Stimulated activated CD4-positive, alpha-beta T cell treated with anti-CD3 and anti-CD28 coated beads, Interleukin-2, amount 100 ng/mL, for 4 hours (primary cell): ENCODE measurements around the gene PLEKHN1.
"Not testable (repeated sequence)": the region's sequence is repeated elsewhere in the genome, so short reads cannot be mapped to it uniquely, and the experiment has no call there.

Experiments
- DNase-seq: peaks from one replicate; pipeline ENCODE4 v3.0.0-alpha.2; 2020; ENCODE audit warnings: low read depth

The PLEKHN1 gene

GRCh38 chr1:975896-976683 is 9.8 kb downstream of the PLEKHN1 start:
- DNase-seq = peak; percentile 46

- DNase-seq = not testable (repeated sequence)
Observed at GRCh38 chr1:976791-977190, 10.5 kb downstream of the PLEKHN1 start.

DNA sequence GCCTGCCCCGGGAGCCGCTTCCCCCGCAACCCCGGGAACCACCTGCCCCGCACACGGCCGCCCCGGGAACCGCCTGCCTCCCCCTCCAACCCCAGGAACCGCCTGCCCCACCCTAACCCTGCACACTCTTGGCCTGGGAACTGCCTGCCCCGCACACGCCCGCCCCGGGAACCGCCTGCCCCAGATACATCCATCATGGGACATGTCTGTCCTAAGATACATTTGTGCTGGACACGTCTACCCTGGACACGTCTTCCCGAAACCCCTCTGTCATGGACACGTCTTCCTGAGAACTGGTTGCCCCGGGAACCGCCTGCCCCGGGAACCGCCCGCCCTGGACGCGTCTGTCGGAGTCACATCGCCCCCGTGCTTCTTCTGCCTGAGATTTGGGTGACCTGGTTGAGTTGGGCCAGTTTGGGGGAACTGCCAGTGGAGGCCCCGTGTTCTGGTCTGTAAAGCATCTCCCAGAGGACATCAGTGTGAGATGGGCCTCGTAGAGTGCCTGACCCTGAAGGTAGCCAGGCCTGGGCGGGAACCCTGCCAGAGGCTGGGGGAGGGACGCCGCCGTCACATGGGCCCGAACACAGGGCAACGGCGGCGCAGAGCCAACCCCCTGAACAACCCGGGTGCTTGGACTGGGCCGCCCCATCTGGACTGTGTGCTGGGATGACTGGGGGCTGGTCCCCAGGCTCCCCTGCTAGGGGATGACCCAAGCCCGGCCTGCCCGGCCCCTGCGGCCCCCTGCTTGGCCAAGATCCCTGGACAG is 12.0 kb downstream of the PLEKHN1 start:
- DNase-seq = no peak

GRCh38 chr1:978835-979743 is 12.8 kb downstream of the PLEKHN1 start:
- no peak for DNase-seq

GRCh38 chr1:979744-980072 is 13.4 kb downstream of the PLEKHN1 start:
- no peak for DNase-seq

GRCh38 chr1:980137-980571 is 13.9 kb downstream of the PLEKHN1 start:
- no peak for DNase-seq

GRCh38 chr1:980602-981395 is 14.5 kb downstream of the PLEKHN1 start:
- DNase-seq = no peak

GRCh38 chr1:981491-981954 is 15.2 kb downstream of the PLEKHN1 start:
- DNase-seq = no peak

- DNase-seq = no peak
Observed at GRCh38 chr1:981955-982558, 15.8 kb downstream of the PLEKHN1 start, which contains the start of gene PERM1. TSS of gene PERM1 (minus strand) at chr1:982093. CDS start at chr1:981029, 1,064 bp downstream.

DNA sequence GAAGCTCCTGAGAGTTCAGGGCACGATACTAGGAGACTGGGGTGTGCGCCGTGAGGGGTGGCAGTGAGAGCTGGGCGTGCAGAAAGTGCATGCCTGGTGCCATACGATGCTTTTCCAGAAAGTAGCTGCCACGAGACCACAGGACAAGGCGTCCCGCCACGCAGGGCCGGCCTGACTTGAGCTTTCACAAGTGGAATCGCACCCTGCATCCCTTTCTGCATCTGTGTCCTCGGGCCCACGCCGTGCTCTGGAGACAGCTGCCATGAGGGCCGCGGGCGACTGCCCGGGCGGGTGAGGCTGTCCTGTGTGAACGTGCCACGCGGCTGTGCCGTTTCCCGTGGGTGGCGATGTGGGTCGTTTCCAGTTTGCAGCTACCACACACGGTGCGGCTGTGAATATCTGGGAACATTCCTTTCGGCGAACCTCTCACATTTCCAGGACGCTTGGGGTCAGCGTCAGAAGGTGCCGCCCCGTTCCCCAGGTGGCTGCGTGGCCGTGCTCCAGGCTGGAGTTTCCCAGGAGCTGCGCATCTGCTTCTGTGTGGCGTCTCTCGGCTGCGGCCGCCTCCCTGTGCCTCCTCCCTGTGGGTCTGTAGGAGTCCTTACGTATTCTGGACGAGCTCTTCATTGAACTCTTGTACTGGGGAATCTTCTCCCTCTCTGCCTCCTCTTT is 16.6 kb downstream of the PLEKHN1 start:
- DNase-seq = no peak

DNA sequence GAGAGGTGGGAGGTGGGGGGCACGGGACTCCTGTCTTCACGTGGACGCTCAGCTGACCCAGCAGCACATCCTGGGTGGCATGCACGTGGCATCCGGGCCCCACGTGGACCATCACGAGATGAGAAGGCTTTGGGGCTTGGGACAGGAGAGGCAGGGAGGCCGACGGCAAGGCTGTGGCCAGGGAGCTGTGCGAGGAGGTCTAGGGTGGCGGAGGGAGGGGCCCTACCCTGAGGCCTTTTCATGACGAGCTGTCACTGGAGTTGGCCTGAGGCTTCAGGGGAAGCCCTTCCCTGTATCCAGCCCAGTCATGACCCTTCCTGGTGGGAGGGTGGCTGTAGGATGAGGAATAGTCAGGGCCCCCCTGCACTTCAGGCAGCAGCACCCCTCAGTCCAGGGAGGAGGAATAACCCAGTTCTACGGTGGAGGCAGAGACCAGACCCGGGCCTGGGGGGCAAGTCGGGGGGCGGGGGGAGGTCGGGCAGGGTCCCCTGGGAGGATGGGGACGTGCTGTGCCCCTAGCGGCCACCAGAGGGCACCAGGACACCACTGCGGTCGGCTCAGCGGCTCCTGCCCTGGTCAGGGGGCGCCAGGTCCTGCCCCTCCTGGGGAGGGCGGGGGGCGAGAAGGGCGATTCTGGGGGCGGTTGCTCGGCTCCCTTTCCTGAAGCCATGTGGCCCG is 17.7 kb downstream of the PLEKHN1 start:
- DNase-seq = peak; percentile 49

DNA sequence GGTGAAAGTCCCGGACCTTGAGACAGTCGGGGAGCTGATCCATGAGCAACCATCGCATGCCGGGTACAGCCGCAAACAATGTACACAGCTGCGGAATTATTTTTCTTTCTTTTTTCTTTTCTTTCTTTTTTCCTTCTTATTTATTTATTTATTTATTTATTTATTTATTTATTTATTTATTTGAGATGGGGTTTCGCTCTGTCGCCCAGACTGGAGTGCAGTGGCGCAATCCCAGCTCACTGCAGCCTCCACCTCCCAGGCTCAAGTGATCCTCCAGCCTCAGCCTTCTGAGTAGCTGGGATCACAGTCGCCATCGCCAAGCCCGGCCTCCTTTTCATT is 18.2 kb downstream of the PLEKHN1 start:
- no peak for DNase-seq

- DNase-seq = no peak
Observed at GRCh38 chr1:985126-985525, 18.8 kb downstream of the PLEKHN1 start.

GRCh38 chr1:988061-988460 is 21.8 kb downstream of the PLEKHN1 start:
- not testable (repeated sequence) for DNase-seq

DNA sequence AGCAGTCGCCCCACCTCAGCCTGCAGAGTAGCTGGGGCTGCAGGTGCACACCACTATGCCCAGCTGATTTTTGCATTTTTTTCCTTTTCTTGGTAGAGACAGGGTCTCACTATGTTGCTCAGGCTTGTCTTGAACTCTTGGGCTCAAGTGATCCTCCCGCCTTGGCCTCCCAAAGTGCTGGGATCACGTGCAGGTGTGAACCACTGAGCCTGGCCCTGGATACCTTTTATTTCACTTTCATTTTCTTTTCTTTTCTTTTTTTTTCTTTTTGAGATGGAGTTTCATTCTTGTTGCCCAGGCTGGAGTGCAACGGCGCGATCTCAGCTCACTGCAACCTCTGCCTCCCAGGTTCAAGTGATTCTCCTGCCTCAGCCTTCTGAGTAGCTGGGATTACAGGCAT is 25.0 kb downstream of the PLEKHN1 start:
- not testable (repeated sequence) for DNase-seq

DNA sequence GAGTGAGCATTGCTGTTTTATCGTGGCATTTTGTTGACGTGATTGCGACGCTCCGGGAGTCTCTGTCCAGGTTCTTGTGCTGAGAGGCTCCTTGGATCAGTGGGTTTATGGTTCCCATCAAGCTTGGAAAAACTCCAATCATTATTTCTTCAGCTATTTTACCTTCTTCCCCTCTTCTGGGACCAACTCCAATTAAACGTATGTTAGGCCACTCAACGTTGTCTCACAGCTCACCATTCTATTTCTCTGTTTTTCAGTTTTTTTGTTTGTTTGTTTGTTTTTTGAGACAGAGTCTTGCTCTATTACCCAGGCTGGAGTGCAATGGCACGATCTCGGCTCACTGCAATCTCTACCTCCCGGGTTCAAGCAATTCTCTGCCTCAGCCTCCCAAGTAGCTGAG is 25.6 kb downstream of the PLEKHN1 start:
- no peak for DNase-seq

GRCh38 chr1:992362-992761 is 26.1 kb downstream of the PLEKHN1 start:
- DNase-seq = no peak

- no peak for DNase-seq
Observed at GRCh38 chr1:993379-993995, 27.2 kb downstream of the PLEKHN1 start.

- not testable (repeated sequence) for DNase-seq
Observed at GRCh38 chr1:994546-994945, 28.3 kb downstream of the PLEKHN1 start.
